OCI-LY7 (cell line): ENCODE measurements around the gene GPR78.

Experiments
- CTCF ChIP-seq: fragments of 200-600 bp; sonication (generic); conservative IDR thresholded peaks from 2 replicates; pipeline ENCODE4 v1.5.1; 2014; ENCODE audit warnings: mild to moderate bottlenecking, antibody characterized with exemption, low read length, moderate library complexity, mixed read lengths
- EZH2phosphoT487 ChIP-seq: fragments of 200-600 bp; sonication (generic); IDR thresholded peaks from 2 replicates; pipeline ENCODE4 v1.6.1; 2018; ENCODE audit warnings: low read depth, borderline replicate concordance, mild to moderate bottlenecking, mixed run types, antibody characterized with exemption, low read length, moderate library complexity, mixed read lengths

- TF ChIP-seq CTCF (no peak), EZH2phosphoT487 (no peak)
These were observed 31.4 kb upstream of the GPR78 start for GRCh38 chr4:8548731-8549351.
